Stimulated activated CD8-positive, alpha-beta memory T cell treated with anti-CD3 and anti-CD28 coated beads, Interleukin-12 subunit alpha, Interleukin-12 subunit beta, amount 100 ng/mL, for 4 hours (primary cell): ENCODE data around the gene TTLL13.

Source experiments
- DNase-seq: peaks from one replicate; pipeline ENCODE4 v3.0.0-alpha.2; 2020; ENCODE audit warnings: low read depth

Gene TTLL13, protein sequence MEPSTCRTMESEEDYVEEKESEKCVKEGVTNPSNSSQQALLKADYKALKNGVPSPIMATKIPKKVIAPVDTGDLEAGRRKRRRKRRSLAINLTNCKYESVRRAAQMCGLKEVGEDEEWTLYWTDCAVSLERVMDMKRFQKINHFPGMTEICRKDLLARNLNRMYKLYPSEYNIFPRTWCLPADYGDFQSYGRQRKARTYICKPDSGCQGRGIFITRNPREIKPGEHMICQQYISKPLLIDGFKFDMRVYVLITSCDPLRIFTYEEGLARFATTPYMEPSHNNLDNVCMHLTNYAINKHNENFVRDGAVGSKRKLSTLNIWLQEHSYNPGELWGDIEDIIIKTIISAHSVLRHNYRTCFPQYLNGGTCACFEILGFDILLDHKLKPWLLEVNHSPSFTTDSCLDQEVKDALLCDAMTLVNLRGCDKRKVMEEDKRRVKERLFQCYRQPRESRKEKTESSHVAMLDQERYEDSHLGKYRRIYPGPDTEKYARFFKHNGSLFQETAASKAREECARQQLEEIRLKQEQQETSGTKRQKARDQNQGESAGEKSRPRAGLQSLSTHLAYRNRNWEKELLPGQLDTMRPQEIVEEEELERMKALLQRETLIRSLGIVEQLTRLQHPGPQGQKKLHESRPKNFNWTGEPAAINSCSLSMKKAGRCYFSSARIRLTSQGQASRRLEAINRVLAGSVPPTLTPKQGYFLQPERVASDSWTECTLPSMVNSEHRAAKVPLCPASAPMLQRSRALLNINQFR

DNA sequence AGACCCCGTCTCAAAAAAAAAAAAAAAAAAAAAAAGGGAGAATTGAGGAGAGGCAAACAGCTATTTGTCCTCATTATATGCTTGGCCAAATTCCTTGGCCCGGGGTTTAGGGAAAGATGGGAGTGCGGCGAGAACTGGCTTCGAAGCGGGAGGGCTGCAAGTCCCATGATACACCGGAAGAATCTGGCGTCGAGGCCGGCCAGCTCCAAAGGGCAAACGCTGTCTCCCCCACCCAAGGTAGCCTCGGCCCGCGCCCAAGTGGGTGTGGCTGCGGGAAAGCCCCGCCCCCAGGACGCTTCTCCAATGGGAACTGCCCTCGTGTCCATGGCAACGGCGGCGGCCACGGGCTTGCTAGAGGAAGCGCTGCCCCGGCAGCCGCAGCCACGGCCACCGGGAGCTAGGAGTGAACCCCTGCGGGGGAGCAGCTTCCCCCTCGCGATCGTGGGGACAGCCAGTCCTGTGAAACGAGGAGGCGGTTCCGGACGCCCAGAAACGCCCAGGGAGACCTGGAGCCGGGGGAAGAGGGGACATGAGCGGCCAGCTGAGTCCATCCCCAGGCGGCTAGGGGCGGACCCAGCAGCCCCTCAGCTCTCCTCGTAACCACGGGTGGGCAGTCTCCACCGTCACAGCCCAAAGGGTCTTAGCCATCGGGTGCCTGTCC, at the start of gene TTLL13:
Gene TTLL13 (plus strand): TSS at position 354 of the 661 bp plus-strand sequence. CDS start 1,075 bp downstream, outside the sequence.
- peak; percentile 45 for DNase-seq

DNA sequence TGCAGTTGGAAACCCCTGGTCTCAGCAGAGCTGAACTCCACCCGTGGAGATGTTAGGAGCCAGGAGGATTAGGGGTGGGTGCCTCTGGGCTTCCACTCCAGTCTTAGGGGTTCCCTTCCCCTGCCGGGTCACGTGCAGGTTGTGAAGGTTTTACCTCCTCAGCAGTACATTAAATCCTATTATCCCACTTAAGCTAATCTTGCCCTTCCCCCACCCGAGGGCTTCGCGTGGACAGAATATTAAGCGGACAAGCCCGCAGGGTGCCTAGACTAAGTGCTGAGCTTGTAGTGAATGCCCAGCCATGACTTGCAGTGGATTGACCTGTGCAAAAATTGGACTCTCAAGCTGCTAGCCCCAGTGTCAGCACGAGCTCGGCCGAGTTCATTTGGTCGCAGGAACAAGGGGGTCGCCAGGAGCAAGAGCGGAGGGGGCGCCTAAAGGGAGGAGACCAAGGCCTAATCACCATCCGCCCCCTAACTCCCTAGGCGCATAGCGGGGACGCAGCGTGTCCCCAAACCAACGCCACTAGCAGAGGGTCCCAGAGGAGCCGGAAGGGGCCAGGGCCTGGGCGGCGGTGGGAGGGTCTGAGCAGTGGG, 48.7 kb upstream of the TTLL13 start:
- DNase-seq, result no peak

DNA sequence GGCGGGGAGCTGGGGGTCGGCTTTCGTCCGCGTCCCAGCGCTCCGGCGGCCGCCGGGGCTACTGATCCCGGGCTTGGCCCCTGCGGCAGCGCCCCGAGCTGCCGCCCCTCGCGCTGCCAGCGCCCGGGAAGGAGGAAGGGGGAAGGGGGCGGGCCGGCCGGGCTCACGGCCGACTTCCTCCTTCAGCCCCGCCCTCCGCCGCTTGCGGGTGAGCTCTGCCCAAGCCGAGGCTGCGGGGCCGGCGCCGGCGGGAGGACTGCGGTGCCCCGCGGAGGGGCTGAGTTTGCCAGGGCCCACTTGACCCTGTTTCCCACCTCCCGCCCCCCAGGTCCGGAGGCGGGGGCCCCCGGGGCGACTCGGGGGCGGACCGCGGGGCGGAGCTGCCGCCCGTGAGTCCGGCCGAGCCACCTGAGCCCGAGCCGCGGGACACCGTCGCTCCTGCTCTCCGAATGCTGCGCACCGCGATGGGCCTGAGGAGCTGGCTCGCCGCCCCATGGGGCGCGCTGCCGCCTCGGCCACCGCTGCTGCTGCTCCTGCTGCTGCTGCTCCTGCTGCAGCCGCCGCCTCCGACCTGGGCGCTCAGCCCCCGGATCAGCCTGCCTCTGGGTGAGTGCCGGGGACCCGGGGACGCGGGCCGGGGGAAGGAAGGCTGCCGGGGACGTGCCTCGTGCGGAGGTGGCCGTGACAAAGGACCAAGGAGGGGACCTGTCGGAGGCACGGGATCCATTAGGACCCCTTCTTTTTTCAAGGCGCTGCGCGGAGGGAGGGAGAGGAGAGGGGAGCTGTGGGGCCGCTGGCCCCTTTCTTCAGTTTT, 48.0 kb upstream of the TTLL13 start, which contains the start of gene SEMA4B:
Gene SEMA4B (plus strand): TSS at position 201 of the 814 bp plus-strand sequence. CDS start 249 bp downstream, at position 450.
- DNase-seq, result peak; percentile 60

DNA sequence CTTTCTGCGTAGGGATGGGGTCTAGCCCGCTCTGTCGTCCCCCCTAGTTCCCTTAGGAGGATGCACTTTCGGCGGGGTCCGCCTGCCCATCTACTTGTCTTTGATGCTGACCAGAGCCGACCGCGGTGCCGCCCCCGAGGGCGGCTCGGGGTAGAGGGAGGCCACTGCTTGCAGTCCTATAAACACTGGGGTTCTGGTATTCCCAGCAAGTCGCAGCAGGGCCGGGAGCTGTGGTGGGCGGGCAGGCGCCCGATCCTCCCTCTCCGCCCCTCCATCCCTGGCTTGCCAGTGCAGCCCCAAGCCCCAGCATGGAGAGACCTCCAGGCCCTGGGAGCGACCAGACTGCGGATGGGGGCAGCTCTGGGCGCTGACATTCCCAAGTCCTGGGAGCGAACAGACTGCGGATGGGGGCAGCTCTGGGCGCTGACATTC, 47.4 kb upstream of the TTLL13 start:
- DNase-seq, result no peak

DNA sequence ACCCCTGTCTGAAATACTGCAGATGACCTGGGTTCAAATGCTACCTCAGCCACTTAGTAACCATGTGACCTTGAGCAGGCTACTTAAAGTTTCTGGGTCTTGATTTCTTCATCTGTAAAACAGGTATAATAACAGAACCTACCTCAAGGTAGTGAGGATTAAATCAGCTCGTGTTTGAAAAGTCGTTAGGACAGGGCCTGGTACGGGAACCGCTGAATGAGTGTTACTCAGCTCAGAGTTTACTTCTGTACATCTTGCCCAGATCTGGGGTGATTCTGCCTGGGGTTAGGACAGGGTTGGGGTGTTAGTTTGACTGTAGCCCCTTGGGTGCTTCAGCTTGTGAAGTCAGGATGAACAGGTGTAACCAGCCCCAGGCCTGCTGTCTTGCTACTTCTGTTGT, 46.4 kb upstream of the TTLL13 start:
- no peak for DNase-seq

DNA sequence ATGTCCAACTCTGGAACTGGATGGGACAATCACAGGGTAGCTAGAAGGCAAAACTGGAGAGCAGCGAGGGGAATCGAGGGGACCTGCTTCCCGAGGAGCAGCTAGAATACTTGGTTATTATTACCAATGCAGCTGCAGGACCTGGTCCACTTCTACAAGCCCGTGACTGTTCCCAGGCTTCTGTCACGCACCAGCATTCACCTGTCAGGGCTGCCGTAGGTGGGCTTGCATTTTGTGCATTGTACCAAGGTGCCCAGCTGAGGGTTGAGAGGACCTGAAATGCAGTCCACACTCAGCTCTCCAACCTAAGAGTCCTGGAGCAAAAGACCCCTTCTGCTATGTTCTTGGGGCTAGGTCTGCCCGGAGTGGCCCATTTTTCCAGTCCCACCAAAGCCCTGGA, 45.9 kb upstream of the TTLL13 start:
- no peak for DNase-seq

DNA sequence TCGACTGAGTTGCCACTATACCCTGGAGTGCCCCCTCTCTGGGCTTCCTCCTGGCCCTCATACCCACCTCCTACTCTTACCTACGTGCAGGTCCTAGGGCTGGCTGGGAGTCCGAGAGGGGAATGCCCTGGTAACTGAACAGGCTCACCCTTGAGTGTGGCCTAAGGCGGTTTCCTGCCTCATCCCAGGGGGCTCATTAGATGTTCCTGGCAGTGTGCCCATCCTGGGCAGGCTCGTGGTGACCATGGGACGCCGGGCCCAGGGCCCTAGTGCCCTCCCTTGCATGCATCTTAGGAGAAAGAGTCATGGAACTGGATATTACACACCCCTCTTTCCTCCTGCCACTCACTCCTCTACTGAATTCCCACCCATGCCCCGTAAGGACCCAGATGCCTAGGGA, 45.4 kb upstream of the TTLL13 start:
- DNase-seq, result no peak

DNA sequence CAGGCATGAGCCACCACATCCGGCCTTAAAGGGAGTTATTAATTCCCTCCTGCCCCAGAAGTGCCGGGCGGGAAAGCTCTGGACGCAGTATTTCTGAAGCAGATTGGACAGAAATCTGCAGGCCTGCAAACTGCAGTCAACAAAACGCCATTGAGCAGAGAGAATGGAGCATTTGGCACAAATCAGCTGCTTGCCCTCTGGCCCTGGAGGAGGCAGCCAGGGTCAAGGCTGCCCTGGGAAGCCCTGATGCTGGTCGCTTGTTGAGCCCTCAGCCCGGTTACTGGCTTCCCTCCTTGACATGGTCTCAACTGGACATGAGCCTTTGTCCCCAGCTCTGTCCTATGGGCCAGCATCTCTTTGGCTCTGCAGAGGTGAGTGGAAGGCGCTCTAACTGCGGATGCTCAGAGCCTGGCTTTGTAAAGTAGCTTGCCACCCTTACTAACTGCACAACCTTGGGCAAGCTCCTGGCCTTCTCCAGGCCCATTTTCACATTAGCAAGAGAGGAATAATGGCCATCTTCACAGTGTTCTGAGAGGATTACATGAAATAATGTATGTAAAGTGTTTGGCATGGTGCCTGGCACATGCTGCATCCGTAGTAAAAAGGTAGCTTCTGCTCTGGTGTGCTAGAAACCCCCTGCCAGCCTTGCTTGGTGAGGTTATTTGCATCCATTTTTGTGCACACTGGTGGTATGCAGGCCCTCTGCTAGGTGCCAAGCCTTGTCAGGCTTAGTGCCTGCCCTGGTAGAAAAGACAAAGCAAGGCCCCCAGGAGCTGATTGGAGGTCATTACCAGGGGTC, 44.1 kb upstream of the TTLL13 start:
- no peak for DNase-seq

DNA sequence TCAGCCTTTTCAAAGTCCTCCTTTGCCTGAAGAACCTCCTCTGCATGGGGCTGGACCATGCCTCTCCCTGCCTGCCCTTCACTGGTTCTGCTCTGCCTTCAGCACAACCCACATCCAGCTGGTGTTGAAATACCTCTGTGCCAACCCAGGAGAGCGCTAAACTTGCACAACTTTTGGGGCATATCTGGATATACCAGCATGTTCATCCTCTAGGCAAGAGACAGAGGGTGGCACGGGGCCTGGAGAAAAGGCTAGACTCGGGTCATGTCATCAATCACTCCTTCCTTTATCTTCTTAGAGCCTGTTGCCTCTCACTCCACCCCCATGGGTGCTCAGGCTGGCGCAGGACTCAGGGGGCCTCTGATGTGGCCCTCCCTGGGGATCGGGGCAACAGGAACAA, 43.5 kb upstream of the TTLL13 start:
- no peak for DNase-seq

DNA sequence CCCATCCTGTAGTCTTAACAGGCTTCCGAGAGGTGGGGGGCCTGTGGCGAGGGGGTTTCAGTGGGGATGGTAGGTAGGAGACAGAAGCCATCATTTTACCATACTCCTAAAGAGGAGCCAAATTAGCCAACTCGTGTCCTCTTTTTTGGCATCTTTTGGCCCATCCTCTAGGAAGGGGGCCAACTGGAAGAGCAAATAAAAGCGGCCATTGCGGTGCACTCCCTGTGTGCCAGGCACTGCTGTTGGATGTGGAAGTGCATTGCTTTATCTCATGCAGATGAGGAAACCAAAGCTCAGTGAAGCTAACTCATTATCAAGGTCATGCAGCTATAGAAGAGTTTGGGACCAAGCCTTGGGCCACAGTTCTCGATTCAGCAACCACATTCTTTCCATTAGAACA, 42.1 kb upstream of the TTLL13 start:
- DNase-seq, result no peak

DNA sequence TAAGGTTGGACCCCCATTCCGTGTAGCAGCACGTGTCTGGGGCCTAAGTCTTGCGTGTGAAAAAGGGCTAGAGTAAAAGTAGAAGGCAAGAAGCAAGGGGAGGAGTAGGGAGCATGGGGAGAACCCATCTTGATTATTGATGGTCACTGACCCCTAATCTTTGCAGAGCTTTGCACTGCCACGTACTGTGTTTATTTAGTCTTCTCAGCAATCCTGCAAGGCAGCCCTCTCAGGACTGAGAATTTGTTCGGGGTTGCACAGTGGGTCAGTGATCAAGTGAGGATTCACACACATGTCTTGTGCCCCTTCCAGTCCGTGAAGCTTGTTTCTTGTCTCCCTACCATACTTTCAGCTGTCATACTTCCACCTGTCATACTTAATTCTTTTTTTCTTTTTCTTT, 41.0 kb upstream of the TTLL13 start:
- DNase-seq, result no peak

DNA sequence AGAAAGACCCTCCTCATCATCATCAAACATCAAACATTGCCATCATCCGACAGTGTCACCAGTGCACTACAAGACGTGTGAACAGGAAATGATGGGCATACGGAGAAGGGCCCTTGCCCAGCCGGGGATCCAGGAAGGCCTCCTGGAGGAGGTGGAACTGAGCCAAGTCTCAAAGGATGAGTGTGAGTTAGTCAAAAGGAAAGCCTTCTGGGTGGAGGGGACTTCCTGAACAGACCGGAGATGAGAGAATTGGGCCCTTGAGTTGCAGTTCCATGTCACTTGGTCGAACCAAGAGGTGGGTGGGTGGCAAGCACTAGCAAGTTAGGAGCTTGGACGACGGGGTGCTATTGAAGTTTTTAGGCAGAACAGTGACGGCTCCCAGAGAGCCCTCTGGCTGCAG, 39.8 kb upstream of the TTLL13 start:
- DNase-seq, result no peak

DNA sequence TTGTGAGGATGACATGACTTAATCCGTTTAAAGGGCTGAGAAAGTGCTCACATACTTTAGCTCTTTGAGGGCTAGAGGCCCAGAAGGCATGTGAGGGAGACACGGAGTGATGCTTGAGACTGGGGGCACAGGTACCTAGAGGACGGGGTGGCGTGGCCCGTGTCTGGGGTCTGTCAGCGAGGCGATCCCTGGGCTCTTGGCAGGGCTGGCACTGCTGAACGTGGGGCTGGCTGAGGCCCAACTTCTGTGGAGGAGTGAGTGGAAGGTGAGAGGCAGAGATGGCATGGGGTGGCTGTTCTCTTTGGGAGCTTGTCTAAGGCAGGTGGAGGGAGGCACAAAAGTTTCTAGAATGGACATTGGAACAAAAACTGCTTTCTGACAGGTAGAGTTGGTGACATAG, 38.8 kb upstream of the TTLL13 start:
- DNase-seq, result no peak

DNA sequence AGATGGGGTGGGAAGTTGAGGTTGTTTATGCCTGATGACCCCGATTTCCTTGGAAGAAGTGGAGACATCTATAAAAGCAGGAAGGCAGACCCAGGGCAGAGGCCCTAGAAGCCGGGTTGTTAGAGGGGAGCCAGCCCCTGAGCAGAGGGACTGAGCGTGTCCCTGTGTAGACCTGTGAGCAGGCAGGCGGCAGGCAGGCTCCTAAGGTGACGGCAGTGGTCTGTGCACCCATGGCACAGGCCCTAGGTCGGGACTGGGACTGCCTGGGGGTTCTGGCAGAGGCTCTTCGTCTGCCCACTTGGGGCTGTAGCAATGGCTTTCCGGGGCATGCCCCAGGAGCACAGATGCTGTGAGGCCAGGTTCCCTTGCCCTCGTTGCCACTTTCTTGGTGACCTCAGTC, 38.3 kb upstream of the TTLL13 start:
- no peak for DNase-seq

DNA sequence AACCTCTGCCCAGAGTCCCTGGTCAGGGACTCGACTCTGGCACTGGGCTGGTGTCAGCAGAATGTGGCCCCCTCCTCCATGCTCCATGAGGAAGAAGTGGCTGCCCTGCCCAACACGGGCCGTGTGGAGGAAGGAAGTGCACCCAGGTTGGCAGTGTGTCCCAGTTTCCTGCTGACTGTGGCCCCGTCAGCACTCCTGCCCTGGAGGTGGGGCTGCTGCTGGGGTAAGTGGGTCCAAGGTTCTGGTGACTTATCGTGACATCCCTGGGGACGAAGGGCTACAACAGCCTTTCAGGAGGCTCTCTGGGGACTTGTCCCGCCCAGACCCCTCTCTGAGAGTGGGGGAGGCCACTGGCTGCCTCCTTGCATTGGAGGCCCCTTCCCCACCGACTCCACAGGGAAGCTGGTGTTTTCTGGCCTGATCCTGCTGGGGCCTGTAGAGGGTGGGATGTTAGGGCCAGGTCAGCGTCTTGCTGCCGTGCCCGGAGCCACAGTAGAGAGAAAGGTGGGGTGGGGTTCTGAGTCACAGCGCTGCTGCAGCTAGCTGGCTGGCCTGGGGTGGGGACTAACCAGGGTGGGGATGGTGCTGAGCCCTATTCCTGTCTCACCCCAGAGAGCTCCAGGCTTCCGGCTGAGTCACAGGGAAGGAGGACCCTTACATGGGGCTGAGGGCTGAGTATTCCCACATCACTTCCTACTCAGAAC, 37.8 kb upstream of the TTLL13 start:
- no peak for DNase-seq

DNA sequence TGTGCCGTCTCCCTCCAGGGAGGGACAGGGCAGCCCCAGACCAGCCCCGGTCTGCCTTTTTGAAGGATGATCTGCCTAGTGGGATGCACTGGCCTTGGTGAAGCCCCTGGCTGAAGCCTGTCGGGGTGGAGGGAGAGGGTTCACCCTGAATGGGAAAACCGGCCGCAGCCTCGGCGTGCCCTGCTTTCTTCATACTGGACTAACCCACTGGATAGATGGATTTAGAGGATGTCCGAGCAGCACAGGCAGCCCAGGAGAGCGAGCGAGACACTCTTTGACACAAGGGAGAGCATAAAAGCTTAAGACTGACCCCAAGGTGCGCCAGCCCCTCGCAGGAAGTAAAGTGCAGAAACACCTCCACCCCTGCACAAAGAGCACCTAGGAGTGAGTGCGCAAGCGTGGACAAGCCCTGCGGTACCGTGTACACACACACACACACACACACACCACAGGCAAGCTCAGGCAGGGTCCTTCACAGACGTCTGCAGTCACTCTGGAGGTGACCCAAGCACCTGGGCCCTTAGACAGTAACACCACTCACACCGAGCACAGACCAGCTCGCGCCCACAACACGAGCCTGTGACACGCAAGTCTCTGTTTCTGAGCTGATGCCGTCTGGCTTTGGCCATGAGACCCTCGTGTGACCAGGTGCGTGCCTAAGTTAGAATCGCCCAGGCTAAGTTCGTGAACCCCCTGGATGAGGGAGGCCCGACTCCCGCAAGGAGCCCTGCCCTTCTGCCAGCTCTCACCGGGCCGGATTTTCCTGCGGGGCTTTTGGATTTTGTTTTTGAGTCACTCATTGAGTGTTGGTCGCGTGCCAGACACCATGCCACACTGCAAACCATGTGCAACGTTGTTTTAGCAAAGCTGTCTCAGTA, 36.9 kb upstream of the TTLL13 start:
- no peak for DNase-seq

DNA sequence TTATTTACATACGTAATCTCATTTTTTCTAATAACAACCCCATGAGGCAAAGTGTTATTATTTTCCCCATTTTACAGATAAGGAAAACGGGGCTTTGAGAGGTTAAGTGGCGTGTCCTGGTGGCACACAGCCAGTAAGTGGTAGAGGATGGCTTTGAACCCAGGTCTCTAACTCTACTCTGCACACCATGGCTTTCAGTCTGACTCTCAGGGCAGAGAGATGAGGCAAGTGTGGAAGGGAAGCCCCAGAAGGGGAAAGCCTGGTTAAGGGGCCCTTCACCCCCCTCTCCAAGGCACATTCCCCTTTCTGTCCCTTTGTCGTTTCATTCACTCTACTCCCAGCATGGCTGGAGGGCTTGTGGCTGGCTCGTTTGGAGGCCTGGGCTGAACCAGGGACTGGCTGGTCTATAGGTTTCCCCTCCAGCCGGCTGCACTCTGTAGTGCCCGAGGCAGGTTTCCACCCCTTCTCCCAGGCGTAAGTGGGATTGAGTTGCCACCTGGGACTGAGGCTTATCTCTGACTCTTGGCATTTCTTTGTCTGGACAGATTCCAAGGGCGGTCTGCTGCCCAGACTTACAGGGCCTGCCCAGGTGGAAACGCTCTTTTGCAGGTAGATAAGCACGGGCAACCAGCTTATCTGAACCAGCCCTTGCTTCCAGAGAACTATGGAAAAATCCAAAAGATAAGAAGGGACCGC, 36.1 kb upstream of the TTLL13 start:
- DNase-seq, result no peak

DNA sequence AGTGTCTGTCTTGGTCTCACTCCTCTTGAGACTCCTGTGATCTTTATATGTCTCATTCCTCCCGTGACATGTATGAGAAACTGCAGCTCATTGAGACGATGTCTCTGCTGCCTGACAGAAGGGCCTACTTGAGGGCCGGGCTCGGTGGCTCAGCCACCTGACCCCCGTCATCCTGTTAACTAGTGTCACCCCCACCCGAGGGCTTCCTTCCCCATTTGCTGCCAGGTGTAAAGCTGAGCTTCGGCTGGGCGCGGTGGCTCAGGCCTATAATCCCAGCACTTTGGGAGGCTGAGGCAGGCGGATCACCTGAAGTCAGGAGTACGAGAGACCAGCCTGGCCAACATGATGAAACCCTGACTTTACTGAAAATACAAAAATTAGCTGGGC, 35.5 kb upstream of the TTLL13 start:
- DNase-seq, result no peak
